Activated T-helper 1 cell treated with anti-CD3 and anti-CD28 coated beads, Interleukin-2, amount 50 U/mL, for 16 hours (primary cell): ENCODE data around the gene MOB3B.
"Not testable (repeated sequence)": the region's sequence is repeated elsewhere in the genome, so short reads cannot be mapped to it uniquely, and the experiment has no call there.

Experiments used
- DNase-seq, 2 donors: peaks; one replicate each; pipeline ENCODE4 v3.0.0-alpha.2; 2020; ENCODE audit warnings: low read depth in 1 of 2, low spot score in 1 of 2

MOB3B gene

GRCh38 chr9:27448356-27448755, 81.3 kb downstream of the MOB3B start:
- DNase-seq, result not testable (repeated sequence)

GRCh38 chr9:27447031-27447683, 82.5 kb downstream of the MOB3B start:
- no peak for DNase-seq

- DNase-seq, result no peak
Measured at GRCh38 chr9:27445688-27446087, 83.9 kb downstream of the MOB3B start.

GRCh38 chr9:27445057-27445595, 84.5 kb downstream of the MOB3B start:
- no peak for DNase-seq

GRCh38 chr9:27442464-27442863, 87.2 kb downstream of the MOB3B start:
- no peak for DNase-seq

- DNase-seq, result no peak
Measured at GRCh38 chr9:27441741-27442070, 87.9 kb downstream of the MOB3B start.

GRCh38 chr9:27440888-27441740, 88.5 kb downstream of the MOB3B start:
- DNase-seq, result no peak

GRCh38 chr9:27438522-27438921, 91.1 kb downstream of the MOB3B start:
- no peak for DNase-seq

GRCh38 chr9:27437652-27438373, 91.8 kb downstream of the MOB3B start:
- no peak for DNase-seq

- no peak for DNase-seq
Measured at GRCh38 chr9:27436234-27436633, 93.4 kb downstream of the MOB3B start.

GRCh38 chr9:27433631-27434325, 95.8 kb downstream of the MOB3B start:
- no peak for DNase-seq

GRCh38 chr9:27432308-27432707, 97.3 kb downstream of the MOB3B start:
- DNase-seq, result no peak

GRCh38 chr9:27431543-27432147, 98.0 kb downstream of the MOB3B start:
- no peak for DNase-seq

GRCh38 chr9:27430750-27431535, 98.7 kb downstream of the MOB3B start:
- no peak for DNase-seq

- DNase-seq, result no peak
Measured at GRCh38 chr9:27429917-27430316, 99.7 kb downstream of the MOB3B start.

GRCh38 chr9:27429436-27429835, 100.2 kb downstream of the MOB3B start:
- DNase-seq, result no peak

GRCh38 chr9:27428551-27428950, 101.1 kb downstream of the MOB3B start:
- DNase-seq, result no peak

- DNase-seq, result no peak
Measured at GRCh38 chr9:27427272-27427643, 102.4 kb downstream of the MOB3B start.

- DNase-seq, result no peak
Measured at GRCh38 chr9:27426511-27427271, 102.9 kb downstream of the MOB3B start.
